Activated CD4-positive, CD25-positive, alpha-beta regulatory T cell (primary cell): ENCODE measurements around the gene ASB16.

Experiments used
- DNase-seq, 4 experiments: peaks; one replicate each; lab custom pipeline; 2025; lab: John Stamatoyannopoulos, UW

ASB16 gene

DNA sequence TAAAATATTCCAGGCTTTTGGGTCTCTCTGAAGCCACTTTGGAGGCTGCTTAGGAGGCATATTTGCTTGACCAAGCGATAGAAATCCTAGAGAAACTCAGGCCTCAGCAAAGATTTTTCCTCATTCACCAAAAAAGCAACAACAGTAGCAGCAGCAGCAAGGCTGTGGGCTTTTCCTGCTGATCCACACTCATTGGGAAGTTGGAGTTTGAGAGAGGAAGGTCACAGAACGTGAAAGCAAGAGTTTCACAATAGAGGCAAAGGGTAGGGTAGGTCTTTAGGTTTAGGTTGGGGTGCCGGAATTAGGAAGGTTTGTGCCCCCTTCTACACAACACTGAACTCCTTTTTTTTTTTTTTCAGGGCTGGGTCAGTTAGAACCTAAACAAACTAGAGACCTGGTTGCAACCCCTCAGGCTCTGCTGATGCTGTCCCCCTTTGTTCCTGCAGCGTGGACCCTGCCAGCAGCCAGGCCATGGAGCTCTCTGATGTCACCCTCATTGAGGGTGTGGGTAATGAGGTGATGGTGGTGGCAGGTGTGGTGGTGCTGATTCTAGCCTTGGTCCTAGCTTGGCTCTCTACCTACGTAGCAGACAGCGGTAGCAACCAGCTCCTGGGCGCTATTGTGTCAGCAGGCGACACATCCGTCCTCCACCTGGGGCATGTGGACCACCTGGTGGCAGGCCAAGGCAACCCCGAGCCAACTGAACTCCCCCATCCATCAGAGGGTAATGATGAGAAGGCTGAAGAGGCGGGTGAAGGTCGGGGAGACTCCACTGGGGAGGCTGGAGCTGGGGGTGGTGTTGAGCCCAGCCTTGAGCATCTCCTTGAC is 18.3 kb downstream of the ASB16 start:
- DNase-seq = no peak

DNA sequence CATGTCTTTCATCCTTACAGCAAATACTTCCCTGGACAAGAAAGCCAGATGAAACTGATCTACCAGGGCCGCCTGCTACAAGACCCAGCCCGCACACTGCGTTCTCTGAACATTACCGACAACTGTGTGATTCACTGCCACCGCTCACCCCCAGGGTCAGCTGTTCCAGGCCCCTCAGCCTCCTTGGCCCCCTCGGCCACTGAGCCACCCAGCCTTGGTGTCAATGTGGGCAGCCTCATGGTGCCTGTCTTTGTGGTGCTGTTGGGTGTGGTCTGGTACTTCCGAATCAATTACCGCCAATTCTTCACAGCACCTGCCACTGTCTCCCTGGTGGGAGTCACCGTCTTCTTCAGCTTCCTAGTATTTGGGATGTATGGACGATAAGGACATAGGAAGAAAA is 20.0 kb downstream of the ASB16 start:
- no peak for DNase-seq

DNA sequence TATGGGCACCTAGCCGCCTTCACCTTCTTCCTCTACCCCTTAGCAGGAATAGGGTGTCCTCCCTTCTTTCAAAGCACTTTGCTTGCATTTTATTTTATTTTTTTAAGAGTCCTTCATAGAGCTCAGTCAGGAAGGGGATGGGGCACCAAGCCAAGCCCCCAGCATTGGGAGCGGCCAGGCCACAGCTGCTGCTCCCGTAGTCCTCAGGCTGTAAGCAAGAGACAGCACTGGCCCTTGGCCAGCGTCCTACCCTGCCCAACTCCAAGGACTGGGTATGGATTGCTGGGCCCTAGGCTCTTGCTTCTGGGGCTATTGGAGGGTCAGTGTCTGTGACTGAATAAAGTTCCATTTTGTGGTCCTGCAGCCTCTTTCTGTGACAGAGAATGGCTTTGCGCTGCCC is 20.9 kb downstream of the ASB16 start:
- no peak for DNase-seq

DNA sequence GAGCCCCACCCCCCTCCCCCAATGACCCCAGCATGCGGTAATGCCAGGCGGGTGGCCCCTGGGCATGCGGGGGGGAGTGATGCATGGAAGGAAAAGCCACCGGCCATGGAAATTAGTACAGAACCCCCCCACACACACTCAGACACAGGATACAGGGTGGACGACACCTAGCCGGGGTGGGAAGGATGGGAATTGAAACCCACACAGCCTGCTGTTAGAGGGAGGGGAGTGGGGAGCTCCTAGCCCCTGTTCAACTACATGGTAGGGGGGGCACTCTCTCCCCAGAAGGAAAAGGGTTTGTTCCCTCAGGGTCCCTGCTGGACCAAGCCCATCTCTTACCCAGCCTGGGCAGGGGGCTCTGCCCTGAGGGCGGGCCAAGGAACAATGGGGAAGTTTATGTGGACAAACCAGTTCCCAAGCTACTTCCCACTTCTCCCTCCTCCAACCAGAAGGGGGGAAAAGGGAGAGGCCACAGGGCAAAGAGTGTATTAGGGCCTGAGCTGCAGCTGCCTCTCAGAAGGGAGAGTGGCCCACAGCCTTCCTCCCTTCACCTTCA is 21.5 kb downstream of the ASB16 start:
- DNase-seq = no peak

DNA sequence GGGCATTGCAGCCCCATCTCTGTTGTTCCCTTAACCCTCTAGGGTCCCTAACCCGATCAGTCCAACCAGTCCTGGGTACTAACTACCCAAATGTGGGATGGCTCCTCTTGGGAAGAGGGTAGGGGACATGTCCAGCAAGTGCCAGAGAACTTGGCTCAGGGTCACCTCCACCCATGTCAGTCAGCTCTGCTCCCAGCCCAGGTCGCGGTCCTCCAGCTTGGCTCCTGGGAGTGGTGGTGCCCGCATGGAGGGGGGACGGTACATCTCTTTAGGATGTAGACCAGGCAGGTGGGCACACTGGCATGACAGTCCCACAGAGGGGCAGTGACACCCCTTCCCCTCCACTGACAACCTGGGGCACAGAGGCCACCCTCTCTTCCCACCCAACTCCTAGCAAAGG is 22.2 kb downstream of the ASB16 start:
- no peak for DNase-seq

DNA sequence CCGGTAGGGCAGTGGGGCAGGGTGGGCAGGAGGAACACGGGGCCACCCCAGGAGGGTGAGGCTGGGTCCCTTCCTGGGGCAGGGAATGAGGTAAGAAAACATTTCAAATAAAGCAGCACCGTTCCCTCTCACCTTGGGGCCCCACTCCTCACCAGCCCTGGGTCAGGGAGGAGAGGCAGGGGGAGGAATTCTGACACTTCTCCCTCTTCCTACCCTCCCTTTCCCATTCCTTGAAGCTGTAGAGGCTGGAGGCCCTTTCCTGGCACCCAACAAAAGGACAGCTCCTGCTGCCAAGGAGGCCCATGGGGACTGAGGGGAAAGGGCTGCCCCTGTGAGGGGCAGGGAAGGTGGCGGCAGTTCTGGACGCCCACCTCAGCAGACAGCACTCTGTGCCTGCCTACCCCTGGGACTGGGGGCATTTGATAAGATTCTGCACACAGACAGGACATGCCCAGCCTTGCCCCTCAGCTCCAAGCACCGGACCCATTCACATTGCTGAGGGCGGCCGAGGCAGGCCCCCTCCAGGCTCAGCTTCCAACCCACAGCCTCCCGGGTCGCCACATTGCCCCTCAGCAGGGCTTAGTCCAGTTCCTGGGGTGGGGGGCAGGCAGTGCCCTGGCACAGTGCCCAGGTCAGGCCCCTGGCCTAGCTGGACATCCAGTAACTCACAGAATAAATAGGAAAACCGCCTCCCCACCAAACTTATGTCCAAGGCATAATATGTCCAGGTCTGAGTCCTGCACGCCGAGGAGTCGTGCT is 23.0 kb downstream of the ASB16 start:
- no peak for DNase-seq

DNA sequence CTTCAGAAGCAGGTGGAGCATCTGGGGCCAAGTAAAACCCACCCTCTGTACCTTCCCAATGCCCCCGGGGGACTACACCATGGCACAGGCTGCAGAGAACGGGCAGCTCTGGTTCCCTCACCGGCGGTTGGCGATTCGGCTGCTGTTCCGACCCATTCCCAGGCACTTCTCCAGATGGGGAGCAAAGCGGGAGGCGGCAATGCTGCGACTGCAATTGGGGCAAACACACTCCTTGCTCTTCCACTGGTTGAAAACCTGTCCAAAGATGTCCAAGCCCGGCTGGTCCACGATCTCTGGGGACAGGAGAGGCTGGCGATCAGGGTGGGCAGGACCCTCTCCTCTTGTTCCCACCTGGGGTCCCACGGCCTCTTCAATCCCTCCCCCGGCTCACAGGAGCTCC is 26.6 kb downstream of the ASB16 start:
- DNase-seq = no peak

DNA sequence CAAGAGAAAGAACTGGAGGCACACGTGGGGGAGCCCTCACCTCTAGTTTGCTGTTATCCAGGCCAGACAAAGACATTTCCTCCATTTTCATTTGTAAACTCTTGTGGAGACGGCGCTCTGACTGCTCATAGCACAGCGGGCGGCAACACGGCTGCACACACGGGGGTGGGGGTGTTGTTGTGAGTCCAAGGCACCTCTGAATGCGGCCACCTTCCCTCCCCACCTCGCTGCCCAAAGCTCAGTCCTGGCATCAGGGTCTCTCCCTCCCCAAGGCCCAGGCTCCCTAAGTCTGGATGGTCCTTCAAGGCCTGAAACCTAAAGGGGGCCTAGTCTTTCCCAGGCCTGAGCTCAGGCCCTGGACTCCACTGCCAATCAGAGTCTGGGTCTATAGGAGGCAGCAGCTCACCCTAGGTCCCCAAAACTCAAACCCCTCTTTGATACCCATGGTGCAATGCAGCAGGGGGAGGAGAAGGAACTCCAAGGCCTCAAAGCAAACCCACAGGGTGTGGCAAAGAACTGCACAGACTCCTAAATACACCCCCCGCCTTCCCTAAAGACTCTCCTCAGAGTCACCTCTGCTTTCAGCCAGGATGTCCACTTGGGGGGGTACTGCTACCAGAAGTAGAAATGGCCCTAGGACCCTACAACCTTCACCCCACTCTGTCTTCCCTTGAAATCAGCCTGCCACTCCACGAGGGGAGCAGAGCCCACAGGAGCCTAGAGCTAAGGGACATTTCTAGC is 27.6 kb downstream of the ASB16 start:
- DNase-seq = no peak

DNA sequence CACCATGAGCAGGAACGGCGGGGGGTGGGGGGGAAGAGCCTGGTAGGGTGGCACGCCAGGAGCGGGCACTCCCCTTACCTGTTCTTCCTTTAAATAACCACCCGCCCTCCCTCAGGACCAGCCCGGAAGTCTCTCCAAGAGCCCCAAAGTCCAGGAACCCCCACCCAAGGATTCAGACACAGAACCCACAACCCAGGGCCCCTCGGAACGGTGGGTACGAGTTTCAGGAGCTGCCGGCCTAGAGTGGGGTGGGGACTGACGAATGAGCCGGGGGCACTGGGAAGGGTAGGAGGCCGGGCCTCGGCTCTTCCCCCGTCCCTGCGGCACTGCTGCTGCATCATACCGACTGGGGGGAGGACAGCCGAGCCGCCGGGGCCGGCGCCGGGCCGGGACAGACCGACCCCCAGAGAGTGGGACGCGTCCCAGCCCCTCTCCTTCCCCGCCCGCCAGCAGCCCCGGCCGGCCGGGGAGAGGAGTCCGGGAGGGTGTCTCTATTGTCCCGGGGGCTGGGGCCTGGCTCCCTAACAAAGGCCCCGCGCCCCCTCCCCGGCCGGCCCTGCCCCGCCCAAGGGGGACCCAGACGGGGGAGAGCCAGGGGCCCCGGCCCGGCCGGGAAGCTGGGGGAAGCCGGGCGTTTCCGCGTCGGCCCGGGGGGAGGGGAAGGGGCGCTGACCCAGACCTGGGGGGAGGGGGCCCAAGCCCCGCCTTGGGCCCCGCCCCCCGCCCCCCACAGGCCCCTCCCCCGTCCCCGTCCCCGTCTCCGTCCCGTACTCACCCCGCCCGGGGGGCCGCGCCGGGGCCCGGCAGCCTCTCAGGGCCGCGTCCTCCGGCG is 28.4 kb downstream of the ASB16 start:
- DNase-seq = peak; percentile 43 to 57 (median 52)

DNA sequence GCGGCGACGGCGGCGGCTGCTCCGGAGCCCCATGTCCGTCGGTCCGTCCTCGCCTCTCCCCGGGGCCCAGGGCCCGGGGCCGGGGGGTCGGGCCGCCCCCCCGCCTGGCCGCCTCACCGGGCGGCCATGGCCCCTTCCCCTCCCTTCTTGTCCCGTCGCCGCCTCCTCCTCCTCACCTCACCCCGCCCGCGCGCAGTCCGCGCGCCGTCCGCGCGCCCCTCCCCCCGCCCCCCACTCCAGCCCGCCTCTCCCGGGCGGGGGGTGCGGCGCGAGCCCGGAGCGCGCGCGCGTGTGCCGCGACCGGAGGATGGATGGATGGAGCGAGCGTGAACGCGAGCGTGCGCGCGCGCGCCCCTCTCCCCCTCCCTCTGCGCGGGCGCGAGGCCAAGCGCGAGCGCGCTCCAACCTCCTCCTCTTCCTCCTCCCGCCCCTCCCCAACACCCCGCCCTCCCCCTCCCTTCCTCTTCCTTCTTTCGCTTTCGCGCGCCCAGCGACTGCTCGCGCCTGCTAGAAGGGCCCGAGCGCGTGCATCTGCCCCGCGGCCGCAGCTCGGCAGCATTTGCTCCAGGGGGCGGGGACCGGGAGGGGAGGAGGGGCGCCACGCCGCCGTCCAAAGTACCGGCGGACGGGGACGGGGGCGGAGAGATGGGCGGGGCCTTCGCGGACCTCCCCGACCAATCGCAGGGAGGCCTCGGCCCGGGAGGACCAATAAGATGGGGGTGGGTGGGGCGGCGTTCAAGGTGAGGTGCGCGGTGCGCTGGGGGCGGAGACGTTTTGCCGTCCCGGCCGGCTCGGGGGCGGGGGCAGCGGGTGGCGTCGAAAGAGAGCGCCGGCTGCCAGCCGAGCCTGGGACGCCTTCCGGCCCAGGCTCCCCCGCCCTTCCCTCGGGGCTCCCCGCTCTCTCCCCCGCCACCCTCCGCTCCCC is 29.3 kb downstream of the ASB16 start, which contains the start of gene ATXN7L3:
Gene ATXN7L3 (minus strand): TSS at position 332 of the 925 bp plus-strand sequence. CDS start 1,814 bp downstream, outside the sequence.
- peak; percentile 98 to 100 (median 99) for DNase-seq

DNA sequence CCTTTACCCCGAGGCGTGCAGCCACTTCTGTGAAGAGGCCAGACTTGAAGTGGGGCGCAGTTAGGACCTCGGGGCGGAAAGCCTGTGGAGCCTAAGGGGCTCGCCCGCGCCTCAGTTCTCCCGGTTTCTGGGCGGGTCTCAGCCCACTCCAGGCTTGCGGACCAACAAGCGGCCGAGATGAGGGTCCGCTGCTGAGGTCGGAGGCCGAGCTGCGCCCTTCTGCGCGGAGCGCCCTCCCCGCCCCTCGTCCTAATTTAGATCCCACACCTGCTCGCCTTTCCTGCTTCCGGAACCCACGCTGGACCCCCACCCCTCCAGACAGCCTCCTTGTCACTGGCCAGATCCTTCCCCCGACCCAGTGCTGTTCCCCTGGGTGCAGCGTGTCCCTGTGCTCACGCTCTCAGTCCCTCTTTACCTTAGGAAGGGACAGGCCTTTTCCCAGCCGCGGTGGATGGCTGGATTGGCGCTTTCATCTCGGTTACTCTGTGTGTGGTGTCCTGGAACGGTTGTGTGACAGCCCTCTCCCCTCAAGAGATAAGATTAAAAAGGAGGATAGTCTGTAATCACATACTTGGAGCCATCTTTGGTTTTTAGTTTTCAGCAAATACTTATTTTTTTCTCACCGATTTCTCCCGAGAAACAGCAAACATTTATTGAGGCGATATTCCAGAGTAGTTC is 30.1 kb downstream of the ASB16 start:
- DNase-seq = no peak

DNA sequence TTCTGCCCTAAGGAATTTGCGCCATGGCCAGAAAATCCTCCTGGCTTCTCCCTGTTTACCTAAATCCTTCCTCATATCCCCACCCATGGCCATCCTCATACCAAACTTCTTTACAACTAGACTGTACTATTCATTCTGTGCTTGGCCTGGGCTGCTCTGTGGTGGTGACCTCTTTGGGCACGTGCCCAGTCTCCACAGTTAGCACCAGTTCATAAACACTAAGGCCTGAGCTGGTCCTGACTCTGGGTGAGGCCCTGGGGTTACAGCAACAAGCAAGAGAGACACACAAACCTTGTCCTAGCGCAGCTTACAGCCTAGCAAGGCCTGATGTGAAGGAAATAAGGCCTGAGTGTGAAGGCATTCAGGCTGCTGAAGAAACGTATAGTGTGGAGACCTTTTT is 32.3 kb downstream of the ASB16 start:
- no peak for DNase-seq

DNA sequence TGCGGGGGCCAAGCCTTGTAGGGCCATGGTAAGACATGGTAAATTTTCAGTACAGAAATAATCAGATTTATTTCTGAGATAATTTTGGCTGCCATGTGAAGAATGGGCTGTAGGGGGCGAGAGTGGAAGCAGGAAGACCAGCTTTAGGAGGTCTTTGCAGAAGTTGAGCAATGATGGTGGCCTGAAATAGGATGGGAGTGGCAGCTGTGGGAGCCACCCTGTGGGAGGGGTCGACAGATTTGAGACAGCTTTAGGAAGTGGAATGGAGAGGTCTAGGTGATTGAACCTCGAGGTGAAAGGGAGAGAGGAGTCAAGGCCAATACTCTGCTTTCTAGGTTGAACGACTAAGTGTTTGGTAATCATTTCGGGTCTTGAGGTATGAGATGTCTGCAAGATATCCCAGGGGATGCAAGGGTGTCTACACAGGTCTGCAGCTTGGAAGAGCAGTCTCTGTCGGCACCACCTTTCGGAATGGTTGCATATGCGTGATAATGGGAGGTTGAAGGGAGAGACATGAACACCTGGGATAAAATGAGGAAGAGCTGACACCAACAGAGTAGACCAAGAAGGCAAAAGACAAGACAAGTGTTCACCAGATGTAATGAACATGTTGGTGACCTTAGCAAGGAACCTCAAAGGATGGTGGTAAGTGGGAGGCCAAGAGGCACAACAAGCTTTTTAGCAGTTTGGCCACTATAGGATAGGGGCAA is 33.4 kb downstream of the ASB16 start:
- DNase-seq = peak in 1 of 4 experiments; percentile 12

DNA sequence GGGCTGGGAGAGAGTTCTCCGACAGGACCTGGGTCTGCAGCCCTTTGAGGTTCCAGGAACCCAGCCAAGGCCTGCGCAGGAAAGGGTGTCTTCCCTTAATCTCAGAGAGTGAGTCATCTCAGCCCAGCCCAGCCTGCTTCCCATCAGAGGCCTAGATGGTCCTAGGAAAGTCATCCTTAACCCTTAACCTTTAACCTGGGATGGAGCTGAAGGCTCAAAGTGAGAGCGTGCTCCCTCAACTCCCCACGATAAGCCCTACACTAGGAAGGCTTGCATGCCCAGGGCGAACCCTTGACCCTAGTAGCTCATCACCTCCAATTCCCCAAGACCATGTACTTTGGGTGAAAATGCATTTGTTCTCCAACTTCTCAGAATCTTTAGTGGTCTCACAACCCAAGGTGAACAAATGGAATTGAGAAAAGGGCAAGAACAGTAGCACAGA is 34.0 kb downstream of the ASB16 start:
- DNase-seq = no peak

DNA sequence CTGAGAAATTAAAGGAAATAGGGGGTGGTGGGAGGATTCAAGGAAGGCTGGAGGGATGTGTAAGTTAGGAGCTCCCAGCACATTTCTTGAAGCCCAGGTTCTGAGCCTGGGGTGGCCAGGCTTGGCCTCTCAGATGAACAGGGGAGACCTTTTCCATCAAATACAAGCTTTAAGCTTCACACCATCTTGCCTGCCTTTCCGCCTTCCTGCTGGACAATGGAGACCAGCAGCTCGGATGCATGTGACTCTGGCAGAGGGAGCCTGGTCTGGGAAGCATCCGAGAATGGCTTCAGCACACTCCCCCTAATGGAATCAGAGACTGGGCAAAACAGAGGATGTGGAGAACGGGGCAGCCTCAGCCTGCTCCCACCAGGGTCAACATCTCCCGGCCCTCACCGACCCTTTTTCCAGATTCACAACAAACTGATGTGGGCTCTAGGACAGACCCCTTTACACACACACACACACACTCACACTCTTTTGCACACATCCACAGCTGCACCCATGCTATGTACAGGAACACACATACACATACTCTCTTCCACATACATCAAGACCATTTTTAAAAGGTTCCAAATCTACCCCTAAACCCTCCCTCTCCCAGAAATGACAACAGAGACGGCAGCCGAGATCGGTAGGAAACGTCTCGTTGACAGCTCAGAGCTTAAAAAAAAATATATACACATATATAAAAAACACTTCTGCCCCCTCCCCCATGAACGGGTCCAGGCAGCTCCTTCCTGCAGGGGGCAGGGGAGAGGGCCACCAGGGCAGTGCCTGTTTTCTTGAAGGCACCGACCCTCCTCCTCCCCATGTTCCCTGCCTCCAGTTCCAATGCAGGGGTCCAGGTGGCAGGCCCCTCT is 35.7 kb downstream of the ASB16 start:
- no peak for DNase-seq

DNA sequence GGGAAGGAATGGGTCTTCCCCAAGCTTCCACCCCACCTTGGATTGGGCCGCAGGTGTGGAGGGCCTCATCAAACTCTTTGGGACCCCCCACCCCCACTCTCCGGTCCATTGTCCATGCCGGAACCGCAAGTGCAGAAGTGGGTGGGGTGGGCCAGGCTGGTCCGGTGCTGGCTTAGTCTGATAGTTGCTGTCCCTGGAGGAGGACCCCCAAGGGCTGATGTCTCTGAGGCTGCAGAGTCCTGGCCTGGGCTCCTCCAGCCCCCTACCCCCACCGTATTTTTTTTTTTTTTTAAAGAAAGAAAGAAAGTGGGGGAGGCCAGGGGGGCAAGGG is 36.3 kb downstream of the ASB16 start:
- DNase-seq = no peak

DNA sequence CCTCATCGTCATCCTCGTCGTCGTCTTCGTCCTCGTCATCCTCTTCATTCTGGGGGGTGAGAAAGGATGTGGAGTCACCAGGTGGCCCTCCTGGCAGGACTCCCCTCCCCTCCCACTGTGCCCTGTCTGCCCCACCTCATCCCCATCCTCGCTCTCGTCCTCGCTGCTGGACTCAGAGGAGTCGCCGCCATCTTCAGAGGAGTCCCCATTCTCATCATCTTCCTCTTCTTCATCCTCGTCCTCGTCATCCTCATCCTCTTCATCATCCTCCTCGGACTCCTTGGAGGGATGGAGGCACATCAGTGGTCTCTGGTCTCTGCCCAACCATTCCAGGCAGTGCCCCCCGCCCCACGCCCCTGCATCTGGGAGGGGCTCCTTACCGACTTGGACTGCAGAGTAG is 36.8 kb downstream of the ASB16 start:
- DNase-seq = no peak

DNA sequence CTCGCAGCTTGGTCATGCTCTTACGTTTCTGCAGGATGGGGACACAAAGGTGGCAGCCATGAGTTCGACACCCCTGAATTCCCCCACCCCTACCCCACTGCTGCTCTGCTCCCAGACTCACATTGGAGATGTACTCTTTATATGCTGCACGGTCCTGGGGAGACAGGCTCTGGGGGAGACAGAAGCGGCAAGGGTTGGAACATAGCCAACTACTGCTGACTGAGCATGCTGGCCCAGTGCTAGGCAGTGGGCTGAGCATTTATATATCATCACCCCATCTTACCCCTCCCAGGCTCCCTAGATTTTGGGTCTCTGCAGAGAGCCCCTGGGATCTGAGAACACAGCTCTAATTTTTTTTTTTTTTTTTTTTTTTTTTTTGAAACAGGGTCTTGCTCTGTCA is 37.2 kb downstream of the ASB16 start:
- no peak for DNase-seq
